A549 (cell line): ENCODE data around the gene PDXP.

ENCODE experiments used
- CHD2 ChIP-seq: fragments of 150-350 bp; IDR thresholded peaks from 2 replicates; pipeline ENCODE4 v1.6.1; 2014; ENCODE audit warnings: low read length; ENCODE audit not compliant: partially characterized antibody
- CTCF ChIP-seq: fragments of >200 bp; sonication (Bioruptor Twin); formaldehyde crosslinking; IDR thresholded peaks from 3 replicates; pipeline ENCODE4 v1.5.1; 2016
- REST ChIP-seq: fragments of 200-600 bp; sonication (generic); IDR thresholded peaks from 2 replicates; pipeline ENCODE4 v1.6.1; 2016; ENCODE audit warnings: antibody characterized with exemption, mild to moderate bottlenecking, moderate library complexity
- RFX5 ChIP-seq: fragments of 450-650 bp; IDR thresholded peaks from 2 replicates; pipeline ENCODE4 v1.7.1; 2014; ENCODE audit warnings: antibody characterized with exemption, mild to moderate bottlenecking, moderate library complexity

- no peak for TF ChIP-seq CTCF
- TF ChIP-seq REST: no peak
- TF ChIP-seq CHD2: no peak
- TF ChIP-seq RFX5: no peak
Measured at GRCh38 chr22:37619991-37620390, 38.5 kb upstream of the PDXP start.
